H1 (cell line): ENCODE data around the gene CHST13. TPM values are rescaled to one million over a fixed set of nuclear protein-coding genes. Genes with fewer than 3 reads are reported as not detected.

Experiments
- NANOG ChIP-seq: IDR thresholded peaks from 2 replicates; pipeline ENCODE4 v1.6.1; 2011; ENCODE audit warnings: low read length, low read depth, mild to moderate bottlenecking, inconsistent platforms; ENCODE audit not compliant: insufficient read depth, poor library complexity, severe bottlenecking
- polyA plus RNA-seq, 7 experiments: library from polyadenylated mRNA; depleted of rRNA in 3 of 7; stranded (reverse) in 5 of 7; unstranded in 2 of 7; fragments of >200 nt in 5 of 7; fragments of 200-250 nt in 2 of 7; gene quantifications; 1 replicate in 5 of 7; 2 replicates in 1 of 7; 4 replicates in 1 of 7; pipeline versions ENCODE4 v1.2.1 to v1.2.3, GENCODE V29; 2011 to 2013; ENCODE audit warnings: missing spikeins in 2 of 7, mixed read lengths in 2 of 7
- total RNA-seq: library from RNA; stranded (reverse); fragmentation: NEBNext Ultra II Directional; extraction: Animal tissue kit (Norgen Biotek cat#: 25700); gene quantifications from 2 replicates; pipeline ENCODE4 v1.2.1, GENCODE V29; 2021

Gene CHST13
- total and polyA plus RNA-seq, 2 of the 8 experiments (the other 6 are each of a cell fraction or from before 2014, with no cell fraction given), result 5.4 to 11.7 TPM

GRCh38 chr3:126475413-126476114, 48.4 kb upstream of the CHST13 start, which contains the start of gene ZXDC (continued):
- TF ChIP-seq NANOG, result no peak
